Heart left ventricle (tissue), 16 donors: ENCODE measurements around the gene RTP2. TPM values are rescaled to one million over a fixed set of nuclear protein-coding genes. Genes with fewer than 3 reads are reported as not detected.

Experiments used
- ATAC-seq, 4 donors: fragments of 200-7000 bp; cut with Tn5 transposase; one replicate each; pipeline ENCODE4 v1.9.1; 2020 to 2022; ENCODE audit warnings: moderate library complexity in 4 of 4, mild to moderate bottlenecking in 3 of 4, moderate number of reproducible peaks in 1 of 4
- DNase-seq, 5 donors: peaks; one replicate each; pipeline ENCODE4 v3.0.0-alpha.2; 2020
- H3K27ac ChIP-seq, 12 donors: fragments of 200-600 bp; sonication (generic) in 4 of 12; one replicate each; pipeline versions ENCODE4 v1.5.0 to v1.8.0; 2016 to 2022; ENCODE audit warnings: mild to moderate bottlenecking in 2 of 12
- H3K27me3 ChIP-seq, 9 donors: fragments of 200-600 bp; sonication (generic) in 2 of 9; one replicate each; pipeline versions ENCODE4 v1.5.1 to v1.8.0; 2016 to 2022; ENCODE audit warnings: mild to moderate bottlenecking in 3 of 9
- H3K36me3 ChIP-seq, 9 donors: fragments of 200-600 bp; sonication (generic) in 2 of 9; one replicate each; pipeline versions ENCODE4 v1.5.0 to v1.8.0; 2018 to 2022; ENCODE audit warnings: mild to moderate bottlenecking in 2 of 9
- H3K4me1 ChIP-seq, 12 donors: fragments of 200-600 bp; sonication (generic) in 4 of 12; one replicate each; pipeline versions ENCODE4 v1.5.0 to v1.8.0; 2016 to 2022; ENCODE audit warnings: mild to moderate bottlenecking in 3 of 12
- H3K4me3 ChIP-seq, 12 donors: fragments of 200-600 bp; sonication (generic) in 4 of 12; one replicate each; pipeline versions ENCODE4 v1.5.0 to v1.8.0; 2017 to 2022; ENCODE audit warnings: mild to moderate bottlenecking in 9 of 12, moderate library complexity in 4 of 12
- H3K9me3 ChIP-seq, 12 donors: fragments of 200-600 bp; sonication (generic) in 4 of 12; one replicate each; pipeline versions ENCODE4 v1.5.0 to v1.8.0; 2016 to 2022; ENCODE audit warnings: mild to moderate bottlenecking in 1 of 12
- CTCF ChIP-seq, 12 donors: fragments of 200-600 bp; sonication (generic) in 4 of 12; IDR thresholded peaks; one replicate each; pipeline versions ENCODE4 v1.5.0 to v1.8.0; 2018 to 2022; ENCODE audit warnings: antibody characterized with exemption in 12 of 12, mild to moderate bottlenecking in 5 of 12
- POLR2A ChIP-seq, 2 donors: fragments of 450-650 bp; IDR thresholded peaks; one replicate each; pipeline ENCODE4 v1.6.1; 2017; ENCODE audit warnings: antibody characterized with exemption in 2 of 2, mild to moderate bottlenecking in 2 of 2, moderate library complexity in 2 of 2
- WGBS, 4 donors: extraction: QIAGEN DNeasy Blood & Tissue Kit in 2 of 4; methylation state at CpG; one replicate each; pipeline versions ENCODE4 v1.1.5 to v1.1.7; 2013 to 2018; 5-methylcytosine and 5-hydroxymethylcytosine counted together
- intact Hi-C, 10 donors: fragments of 100-400 bp; cut with DNase I; formaldehyde crosslinking; loops; one replicate each; pipeline versions ENCODE4 v1.11.1 to v1.14.2; 2022
- polyA plus RNA-seq, 2 donors: library from polyadenylated mRNA; stranded (reverse); fragments of 200-250 nt; gene quantifications; one replicate each; pipeline ENCODE4 v1.2.3, GENCODE V29; 2013
- total RNA-seq, 9 donors: library from RNA; depleted of rRNA in 2 of 9; stranded (reverse); fragments of >200 nt in 2 of 9; fragmentation: NEBNext Ultra II Directional in 3 of 9; extraction: Animal tissue kit (Norgen Biotek cat#: 25700) in 3 of 9; gene quantifications; one replicate each; pipeline versions ENCODE4 v1.1.0 to v1.2.4, GENCODE V29; 2016 to 2023
- donor health status: ischemic (EF 13 %, LVEDD 7.1; RV severe dilation, severe dysfunction).
- donor health status: healthy with polysubstance abuse.
- donor health status: DM: no; HTN: yes; CAD: no.
- donor health status: DM: no; HTN: no; CAD: no.
- donor health status: ischemic (EF 25% LVEDD 6.9; RV normal size, moderate dysfunction).
- donor health status: ischemic (EF 25% LVEDD 5.7; RV mildly dilated, moderate dysfunction).
- donor health status: healthy.
- donor health status: DM: yes; HTN: yes; CAD: no.
- donor health status: ischemic (EF 35%, LVEDD 5.7; RV mildly dilated, moderate dysfunction).
- donor health status: nonischemic (EF 11% LVEDD 7.7; RV severe dilation, severe dysfunction).
- donor health status: DM: yes; HTN: yes; CAD: no.
- donor health status: PGD.
- donor health status: ischemic (EF 29% LVEDD 5.4; RV normal size, mild dysfunction).
- donor health status: nonischemic (EF 23%, LVEDD 6.1; RV moderate dilation, normal function).

RTP2 gene
- total and polyA plus RNA-seq, 11 donors: not detected

GRCh38 chr3:187735837-187736236, 33.5 kb upstream of the RTP2 start:
- intact Hi-C loops: loop anchor here in 6 of 10 donors (2.0 to 10.0 kb wide), 5 partner anchors 1309 to 1499 kb away; no protein-coding TSS in a partner anchor

GRCh38 chr3:187735383-187735782, 33.0 kb upstream of the RTP2 start:
- no peak for TF ChIP-seq CTCF (IDR thresholded peaks at IDR 0.05)
- no peak for TF ChIP-seq POLR2A (IDR thresholded peaks at IDR 0.05)
- no peaks in the 10 kb centered on the region for H3K27me3 ChIP-seq
- WGBS, 4 donors: 75 to 86% (median 79%) methylated on average over 3 of the region's 3 CpGs
- DNase-seq (no peak), ATAC-seq (no peak)
- peaks cover 0 to 60% (median 38%) of the 10 kb centered on the region in 12 donors for H3K4me1 ChIP-seq
- peak overlapping the region in 5 of 12 donors; percentile 61 to 89 (median 79) for H3K4me3 ChIP-seq
- peak overlapping the region; percentile 94 to 100 (median 98) for H3K27ac ChIP-seq
- intact Hi-C loops: loop anchor here in 6 of 10 donors (5.0 to 10.0 kb wide), 4 partner anchors 1309 to 1499 kb away; no protein-coding TSS in a partner anchor
- H3K36me3 ChIP-seq: peaks cover 0 to 44% (median 39%) of the 10 kb centered on the region in 9 donors
- H3K9me3 ChIP-seq: no peaks in the 10 kb centered on the region

More at GRCh38 chr3:187735837-187736236, 33.5 kb upstream of the RTP2 start:
- no peaks in the 10 kb centered on the region for H3K9me3 ChIP-seq
- H3K27ac ChIP-seq: peak overlapping the region; percentile 94 to 100 (median 98)
- no peak for ATAC-seq
- TF ChIP-seq POLR2A (IDR thresholded peaks at IDR 0.05) (no peak), CTCF (IDR thresholded peaks at IDR 0.05) (no peak)
- peak overlapping the region in 7 of 12 donors; percentile 6 to 89 (median 74) for H3K4me3 ChIP-seq
- peaks cover 0 to 64% (median 43%) of the 10 kb centered on the region in 12 donors for H3K4me1 ChIP-seq
- H3K27me3 ChIP-seq: no peaks in the 10 kb centered on the region
- DNase-seq: peak in 1 of 5 donors; percentile 40
- H3K36me3 ChIP-seq: peaks cover 0 to 40% (median 34%) of the 10 kb centered on the region in 9 donors
- WGBS, 4 donors: 29 to 46% (median 36%) methylated on average over 3 of the region's 3 CpGs

- H3K27me3 ChIP-seq: no peaks in the 10 kb centered on the region
- ATAC-seq: no peak
- no peak for TF ChIP-seq POLR2A (IDR thresholded peaks at IDR 0.05)
- no peak for TF ChIP-seq CTCF (IDR thresholded peaks at IDR 0.05)
- 42 to 53% (median 47%) methylated on average over 3 of the region's 3 CpGs for WGBS, 4 donors
- peaks cover 0 to 55% (median 36%) of the 10 kb centered on the region in 12 donors for H3K4me1 ChIP-seq
- peak overlapping the region in 3 of 12 donors; percentile 67 to 89 (median 79) for H3K4me3 ChIP-seq
- DNase-seq: no peak
- H3K27ac ChIP-seq: peak overlapping the region in 11 of 12 donors; percentile 23 to 100 (median 97)
- H3K36me3 ChIP-seq: peaks cover 0 to 50% (median 44%) of the 10 kb centered on the region in 9 donors
- intact Hi-C loops: loop anchor here in 6 of 10 donors (5.0 to 10.0 kb wide), 4 partner anchors 1310 to 1500 kb away; no protein-coding TSS in a partner anchor
- no peaks in the 10 kb centered on the region for H3K9me3 ChIP-seq
These were observed 32.5 kb upstream of the RTP2 start for GRCh38 chr3:187734841-187735240.

- no peak for ATAC-seq
- Histone ChIP-seq H3K36me3 (peaks cover 0 to 64% (median 59%) of the 10 kb centered on the region in 9 donors), H3K4me3 (no peak overlapping the region), H3K4me1 (peaks cover 0 to 50% (median 31%) of the 10 kb centered on the region in 12 donors), H3K9me3 (no peaks in the 10 kb centered on the region), H3K27me3 (no peaks in the 10 kb centered on the region), H3K27ac (no peak overlapping the region)
- no peak for DNase-seq
- intact Hi-C loops: loop anchor here in 1 of 10 donors (10.0 kb wide), 2 partner anchors 1311 to 1501 kb away; no protein-coding TSS in a partner anchor
- TF ChIP-seq CTCF (IDR thresholded peaks at IDR 0.05) (no peak), POLR2A (IDR thresholded peaks at IDR 0.05) (no peak)
- WGBS, 4 donors: 91 to 95% (median 92%) methylated on average over 11 of the region's 11 CpGs
These were observed 31.0 kb upstream of the RTP2 start for GRCh38 chr3:187733371-187733770.
